ENCODE data around the gene PPP1CB. TPM values are rescaled to one million over a fixed set of nuclear protein-coding genes. Genes with fewer than 3 reads are reported as not detected.

Gene PPP1CB
- total RNA-seq, 1 experiment from 2014 or later, result 180 TPM

DNA sequence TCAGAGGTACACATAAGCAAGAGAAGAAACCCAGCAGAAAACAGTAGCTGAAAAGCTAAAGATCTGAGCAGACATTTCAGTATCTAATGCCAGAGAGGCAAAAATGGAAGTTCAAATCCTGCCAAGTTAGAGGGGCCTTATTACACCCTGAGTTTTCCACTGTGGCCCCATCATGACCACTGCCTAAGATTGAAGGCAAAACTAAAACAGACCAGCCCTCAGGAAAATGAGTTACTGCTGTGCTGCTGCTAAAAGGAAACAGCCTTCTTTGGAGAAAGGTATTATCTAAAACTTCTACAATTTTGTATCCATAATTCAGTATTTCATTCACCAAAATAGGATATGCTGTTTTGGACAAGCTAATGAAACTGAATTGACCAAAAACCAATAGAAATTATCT lies 16.8 kb downstream of the PPP1CB start:
- H3K36me3 ChIP-seq (ENCODE audit: control insufficient read depth, insufficient read depth, low read length), result no peaks in the 10 kb centered on the region
- H3K9me3 ChIP-seq (ENCODE audit: control insufficient read depth, insufficient read depth, low read depth, low read length), result peaks cover 2% of the 10 kb centered on the region; the same call in 1 of the 2 replicates
- in situ Hi-C loops (cut with HindIII; ENCODE audit: low pct_unique_long_range_greater_than_20kb, low sequenced_read_pairs), result no loop called here
- H3K4me1 ChIP-seq (ENCODE audit: control insufficient read depth, insufficient read depth, low read length), result no peaks in the 10 kb centered on the region
- BruUV-seq (replicated peaks), result no TSS peak
- TF ChIP-seq POLR2AphosphoS5 (IDR thresholded peaks at IDR 0.05; ENCODE audit: low read depth, low read length) (no peak), TCF7L2 (IDR thresholded peaks at IDR 0.05; ENCODE audit: low read depth, low read length) (no peak), SIN3A (IDR thresholded peaks at IDR 0.05; ENCODE audit: borderline replicate concordance, insufficient read depth, low read depth, low read length) (no peak)
- TF ChIP-seq, protein P1, sequence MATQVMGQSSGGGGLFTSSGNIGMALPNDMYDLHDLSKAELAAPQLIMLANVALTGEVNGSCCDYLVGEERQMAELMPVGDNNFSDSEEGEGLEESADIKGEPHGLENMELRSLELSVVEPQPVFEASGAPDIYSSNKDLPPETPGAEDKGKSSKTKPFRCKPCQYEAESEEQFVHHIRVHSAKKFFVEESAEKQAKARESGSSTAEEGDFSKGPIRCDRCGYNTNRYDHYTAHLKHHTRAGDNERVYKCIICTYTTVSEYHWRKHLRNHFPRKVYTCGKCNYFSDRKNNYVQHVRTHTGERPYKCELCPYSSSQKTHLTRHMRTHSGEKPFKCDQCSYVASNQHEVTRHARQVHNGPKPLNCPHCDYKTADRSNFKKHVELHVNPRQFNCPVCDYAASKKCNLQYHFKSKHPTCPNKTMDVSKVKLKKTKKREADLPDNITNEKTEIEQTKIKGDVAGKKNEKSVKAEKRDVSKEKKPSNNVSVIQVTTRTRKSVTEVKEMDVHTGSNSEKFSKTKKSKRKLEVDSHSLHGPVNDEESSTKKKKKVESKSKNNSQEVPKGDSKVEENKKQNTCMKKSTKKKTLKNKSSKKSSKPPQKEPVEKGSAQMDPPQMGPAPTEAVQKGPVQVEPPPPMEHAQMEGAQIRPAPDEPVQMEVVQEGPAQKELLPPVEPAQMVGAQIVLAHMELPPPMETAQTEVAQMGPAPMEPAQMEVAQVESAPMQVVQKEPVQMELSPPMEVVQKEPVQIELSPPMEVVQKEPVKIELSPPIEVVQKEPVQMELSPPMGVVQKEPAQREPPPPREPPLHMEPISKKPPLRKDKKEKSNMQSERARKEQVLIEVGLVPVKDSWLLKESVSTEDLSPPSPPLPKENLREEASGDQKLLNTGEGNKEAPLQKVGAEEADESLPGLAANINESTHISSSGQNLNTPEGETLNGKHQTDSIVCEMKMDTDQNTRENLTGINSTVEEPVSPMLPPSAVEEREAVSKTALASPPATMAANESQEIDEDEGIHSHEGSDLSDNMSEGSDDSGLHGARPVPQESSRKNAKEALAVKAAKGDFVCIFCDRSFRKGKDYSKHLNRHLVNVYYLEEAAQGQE (IDR thresholded peaks at IDR 0.05; ENCODE audit: insufficient read depth in 1 of 2, low read depth in 2 of 2, low read length in 1 of 2), result no peak
- TF ChIP-seq, protein P2, sequence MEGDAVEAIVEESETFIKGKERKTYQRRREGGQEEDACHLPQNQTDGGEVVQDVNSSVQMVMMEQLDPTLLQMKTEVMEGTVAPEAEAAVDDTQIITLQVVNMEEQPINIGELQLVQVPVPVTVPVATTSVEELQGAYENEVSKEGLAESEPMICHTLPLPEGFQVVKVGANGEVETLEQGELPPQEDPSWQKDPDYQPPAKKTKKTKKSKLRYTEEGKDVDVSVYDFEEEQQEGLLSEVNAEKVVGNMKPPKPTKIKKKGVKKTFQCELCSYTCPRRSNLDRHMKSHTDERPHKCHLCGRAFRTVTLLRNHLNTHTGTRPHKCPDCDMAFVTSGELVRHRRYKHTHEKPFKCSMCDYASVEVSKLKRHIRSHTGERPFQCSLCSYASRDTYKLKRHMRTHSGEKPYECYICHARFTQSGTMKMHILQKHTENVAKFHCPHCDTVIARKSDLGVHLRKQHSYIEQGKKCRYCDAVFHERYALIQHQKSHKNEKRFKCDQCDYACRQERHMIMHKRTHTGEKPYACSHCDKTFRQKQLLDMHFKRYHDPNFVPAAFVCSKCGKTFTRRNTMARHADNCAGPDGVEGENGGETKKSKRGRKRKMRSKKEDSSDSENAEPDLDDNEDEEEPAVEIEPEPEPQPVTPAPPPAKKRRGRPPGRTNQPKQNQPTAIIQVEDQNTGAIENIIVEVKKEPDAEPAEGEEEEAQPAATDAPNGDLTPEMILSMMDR (IDR thresholded peaks at IDR 0.05), result no peak
- CTCF ChIA-PET, result no interaction called here
- intact Hi-C loops (cut with micrococcal nuclease; ENCODE audit: unreplicated experiment), result no loop called here
- DNase-seq (ENCODE audit: low read depth, low spot score) (no peak), ATAC-seq (no peak)
- POLR2A ChIA-PET, result interaction anchor here (0.5 kb wide), 1 partner anchor 21 kb away, joined by 10 read pairs; no protein-coding TSS in a partner anchor
- no peak overlapping the region for H3K27ac ChIP-seq (ENCODE audit: low read length)
- H3K27me3 ChIP-seq (ENCODE audit: control insufficient read depth, insufficient read depth, low read length), result no peaks in the 10 kb centered on the region
- H3K4me3 ChIP-seq (ENCODE audit: low read depth in 2 of 2, low read length in 2 of 2), result no peak overlapping the region

DNA sequence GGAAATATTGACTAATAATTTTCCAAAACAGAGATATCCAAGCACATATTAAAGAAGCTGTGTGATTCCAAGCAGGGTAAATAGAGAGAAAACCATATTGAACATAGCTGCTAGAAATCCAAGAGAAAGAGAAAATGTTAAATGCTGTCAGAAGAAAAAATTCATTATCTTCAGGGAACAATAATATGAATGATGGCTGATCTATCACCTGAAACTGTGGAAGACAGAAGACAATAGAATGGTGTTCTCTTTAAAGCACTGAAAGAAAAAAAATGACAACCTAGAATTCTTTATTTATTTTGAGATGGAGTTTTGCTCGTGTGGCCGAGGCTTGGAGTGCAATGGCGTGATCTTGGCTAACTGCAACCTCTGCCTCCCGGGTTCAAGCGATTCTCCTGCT lies 17.3 kb downstream of the PPP1CB start:
- ATAC-seq (no peak), DNase-seq (ENCODE audit: low read depth, low spot score) (no peak)
- no peak overlapping the region for H3K4me3 ChIP-seq (ENCODE audit: low read depth in 2 of 2, low read length in 2 of 2)
- ChIA-PET POLR2A (no interaction called here), CTCF (no interaction called here)
- no peaks in the 10 kb centered on the region for H3K4me1 ChIP-seq (ENCODE audit: control insufficient read depth, insufficient read depth, low read length)
- H3K27me3 ChIP-seq (ENCODE audit: control insufficient read depth, insufficient read depth, low read length), result no peaks in the 10 kb centered on the region
- peaks cover 2% of the 10 kb centered on the region; the same call in 1 of the 2 replicates for H3K9me3 ChIP-seq (ENCODE audit: control insufficient read depth, insufficient read depth, low read depth, low read length)
- H3K36me3 ChIP-seq (ENCODE audit: control insufficient read depth, insufficient read depth, low read length), result no peaks in the 10 kb centered on the region
- TF ChIP-seq, protein P1 (IDR thresholded peaks at IDR 0.05; ENCODE audit: insufficient read depth in 1 of 2, low read depth in 2 of 2, low read length in 1 of 2), result no peak
- TF ChIP-seq, protein P2 (IDR thresholded peaks at IDR 0.05), result no peak
- TF ChIP-seq TCF7L2 (IDR thresholded peaks at IDR 0.05; ENCODE audit: low read depth, low read length) (no peak), SIN3A (IDR thresholded peaks at IDR 0.05; ENCODE audit: borderline replicate concordance, insufficient read depth, low read depth, low read length) (no peak)
- no peak overlapping the region for H3K27ac ChIP-seq (ENCODE audit: low read length)
- in situ Hi-C loops (cut with HindIII; ENCODE audit: low pct_unique_long_range_greater_than_20kb, low sequenced_read_pairs) (no loop called here), intact Hi-C loops (cut with micrococcal nuclease; ENCODE audit: unreplicated experiment) (no loop called here)
- no TSS peak for BruUV-seq (replicated peaks)
